AG04450 (cell line): ENCODE results near the gene SLC7A14. TPM values are rescaled to one million over a fixed set of nuclear protein-coding genes. Genes with fewer than 3 reads are reported as not detected.

Source experiments
- CTCF ChIA-PET: fragments of 300-600, 350-600 bp; formaldehyde crosslinking; extraction: SDS; loops from one replicate; lab custom pipeline; 2022; ENCODE audit warnings: antibody characterized with exemption, inconsistent platforms; lab: Charles Lee
- POLR2A ChIA-PET: fragments of 350-600 bp; formaldehyde crosslinking; extraction: SDS; loops from one replicate; lab custom pipeline; 2021; ENCODE audit warnings: antibody characterized with exemption, inconsistent platforms; lab: Yijun Ruan, JAX
- DNase-seq: peaks from one replicate; pipeline ENCODE4 v3.0.0-alpha.2; 2011; ENCODE audit warnings: low read depth, low spot score
- H3K27ac ChIP-seq: one replicate; pipeline ENCODE4 v1.5.1; 2012; ENCODE audit warnings: low read depth, low read length, control low read depth
- H3K27me3 ChIP-seq: one replicate; pipeline ENCODE4 v1.6.0; 2012; ENCODE audit warnings: low read length; ENCODE audit not compliant: control insufficient read depth, insufficient read depth
- H3K4me3 ChIP-seq: 2 replicates; pipeline ENCODE4 v1.5.1; 2011; ENCODE audit warnings: mild to moderate bottlenecking, low read depth, low read length, control low read depth
- H3K9me3 ChIP-seq: 2 replicates; pipeline ENCODE4 v1.5.1; 2012; ENCODE audit warnings: low read length; ENCODE audit not compliant: control insufficient read depth, insufficient read depth
- polyA plus RNA-seq: library from polyadenylated mRNA; depleted of rRNA; stranded (reverse); fragments of >200 nt; gene quantifications from 2 replicates; pipeline ENCODE4 v1.2.3, GENCODE V29; 2011
- TF ChIP-seq, protein P1 (sequence below): IDR thresholded peaks from 2 replicates; pipeline ENCODE4 v1.5.1; 2011; ENCODE audit warnings: low read depth, low read length, control low read depth, inconsistent platforms

The SLC7A14 gene
- polyA plus RNA-seq, 1 experiment, result 2.3 TPM

DNA sequence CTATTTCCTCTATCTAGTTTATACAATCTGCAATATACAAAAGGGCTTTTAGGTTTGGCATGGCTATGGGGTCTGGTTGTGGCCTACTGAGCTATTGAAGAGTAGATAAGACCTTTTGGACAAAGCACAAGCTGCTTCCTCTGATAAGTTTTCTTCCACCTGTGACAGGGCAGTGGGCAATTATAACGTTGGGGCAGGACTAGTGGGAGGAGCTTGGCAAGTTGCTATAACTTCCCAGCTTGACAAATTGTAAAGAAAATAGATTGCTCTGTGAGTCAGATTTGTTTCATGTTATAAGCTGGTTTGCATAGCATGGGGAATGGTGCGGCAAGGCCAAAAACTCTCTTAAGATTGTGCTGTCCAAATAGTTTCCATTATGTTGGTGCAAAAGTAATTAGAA lies 64.9 kb downstream of the SLC7A14 start:
- no peak for DNase-seq
- ChIA-PET CTCF (interaction anchor here (1.5 kb wide), 1 partner anchor 291 kb away, joined by 4 read pairs; no protein-coding TSS in a partner anchor), POLR2A (no interaction called here)
- Histone ChIP-seq H3K27me3 (no peaks in the 10 kb centered on the region), H3K9me3 (peaks cover 2% of the 10 kb centered on the region; the same call in 1 of the 2 replicates), H3K27ac (no peak overlapping the region), H3K4me3 (no peak overlapping the region)
- TF ChIP-seq, protein P1, sequence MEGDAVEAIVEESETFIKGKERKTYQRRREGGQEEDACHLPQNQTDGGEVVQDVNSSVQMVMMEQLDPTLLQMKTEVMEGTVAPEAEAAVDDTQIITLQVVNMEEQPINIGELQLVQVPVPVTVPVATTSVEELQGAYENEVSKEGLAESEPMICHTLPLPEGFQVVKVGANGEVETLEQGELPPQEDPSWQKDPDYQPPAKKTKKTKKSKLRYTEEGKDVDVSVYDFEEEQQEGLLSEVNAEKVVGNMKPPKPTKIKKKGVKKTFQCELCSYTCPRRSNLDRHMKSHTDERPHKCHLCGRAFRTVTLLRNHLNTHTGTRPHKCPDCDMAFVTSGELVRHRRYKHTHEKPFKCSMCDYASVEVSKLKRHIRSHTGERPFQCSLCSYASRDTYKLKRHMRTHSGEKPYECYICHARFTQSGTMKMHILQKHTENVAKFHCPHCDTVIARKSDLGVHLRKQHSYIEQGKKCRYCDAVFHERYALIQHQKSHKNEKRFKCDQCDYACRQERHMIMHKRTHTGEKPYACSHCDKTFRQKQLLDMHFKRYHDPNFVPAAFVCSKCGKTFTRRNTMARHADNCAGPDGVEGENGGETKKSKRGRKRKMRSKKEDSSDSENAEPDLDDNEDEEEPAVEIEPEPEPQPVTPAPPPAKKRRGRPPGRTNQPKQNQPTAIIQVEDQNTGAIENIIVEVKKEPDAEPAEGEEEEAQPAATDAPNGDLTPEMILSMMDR, result no peak

DNA sequence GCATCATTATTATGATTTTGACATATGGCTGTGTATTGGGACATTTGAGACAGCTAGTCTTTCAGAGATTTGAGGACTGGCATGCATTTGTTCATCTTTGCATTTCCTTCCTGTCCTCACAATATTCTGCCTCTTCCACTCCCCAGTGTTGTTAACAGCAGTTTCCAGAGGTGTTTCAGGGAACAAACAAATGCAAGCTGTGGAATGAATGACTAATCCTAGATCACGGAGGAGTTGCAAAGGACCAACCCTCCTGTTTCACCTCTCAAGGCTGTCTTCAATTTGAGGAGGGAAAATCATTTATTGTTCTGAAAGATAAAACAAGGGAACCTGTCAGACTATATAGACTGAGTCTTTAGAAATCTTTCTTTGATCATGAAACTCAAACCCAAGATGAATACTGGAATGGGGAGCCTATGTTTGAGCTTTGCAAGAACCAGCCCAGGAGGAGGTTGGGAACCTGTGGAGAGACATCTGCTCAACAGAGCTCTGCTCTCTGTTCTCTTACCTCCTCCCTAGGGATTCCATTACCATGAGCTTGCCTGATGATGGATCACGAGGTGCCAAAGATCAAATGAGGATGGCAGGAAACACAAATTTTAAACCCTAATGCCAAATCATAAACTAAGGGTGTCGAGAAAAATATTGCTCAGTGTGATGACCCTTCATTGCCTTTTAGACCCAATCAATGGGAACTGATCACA lies 68.5 kb downstream of the SLC7A14 start:
- CTCF ChIA-PET, result interaction anchor here (0.9 to 2.7 kb wide), 2 partner anchors 31 to 295 kb away, joined by 4 to 10 read pairs; no protein-coding TSS in a partner anchor

DNA sequence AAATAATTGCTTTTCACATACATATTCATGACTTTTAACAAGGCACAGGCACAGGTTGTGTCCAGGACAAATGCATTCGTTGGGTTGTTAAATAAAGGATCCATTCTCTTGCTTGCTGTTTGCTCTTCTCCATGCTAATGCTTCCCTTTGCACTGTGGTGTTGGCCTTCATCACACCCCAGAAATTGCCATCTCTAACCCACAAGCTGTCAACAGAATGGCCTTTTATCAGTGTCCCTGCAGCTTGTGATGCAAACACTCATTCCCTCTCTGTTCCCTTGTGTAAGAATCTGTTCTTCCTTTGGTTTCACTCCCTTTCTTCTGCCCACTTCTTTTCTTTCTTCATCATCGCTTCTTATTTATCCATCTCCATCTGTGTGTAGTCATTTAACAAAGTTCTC lies 72.2 kb downstream of the SLC7A14 start:
- CTCF ChIA-PET, result interaction anchor here (0.6 to 1.3 kb wide), 3 partner anchors 17 to 296 kb away, joined by 3 to 6 read pairs (median 5); no protein-coding TSS in a partner anchor

More for the DNA sequence above, 68.5 kb downstream of the SLC7A14 start:
- POLR2A ChIA-PET, result no interaction called here
- TF ChIP-seq, protein P1, result no peak
- H3K27ac ChIP-seq, result no peak overlapping the region
- DNase-seq, result no peak
- H3K27me3 ChIP-seq, result no peaks in the 10 kb centered on the region
- H3K9me3 ChIP-seq, result no peaks in the 10 kb centered on the region
- H3K4me3 ChIP-seq, result no peak overlapping the region

DNA sequence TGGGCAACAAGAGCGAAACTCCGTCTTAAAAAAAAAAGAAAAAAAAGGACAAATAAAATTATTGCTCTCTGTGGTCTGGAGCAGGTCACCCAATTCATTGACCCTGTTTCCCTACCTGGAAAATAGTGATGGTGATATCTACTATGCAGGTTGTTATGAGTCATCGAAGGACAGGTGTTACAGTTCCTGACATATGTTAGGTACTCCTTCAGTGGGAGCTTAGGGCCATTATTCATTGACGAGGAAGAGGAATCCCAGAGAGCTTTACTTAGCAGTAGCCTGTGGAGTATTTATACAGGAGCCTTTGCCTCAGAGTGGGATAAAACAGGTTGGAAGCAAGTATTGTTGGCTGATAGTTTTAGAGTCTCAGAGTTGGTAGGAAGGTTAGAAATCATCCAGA lies 74.5 kb downstream of the SLC7A14 start:
- TF ChIP-seq, protein P1, result no peak
- H3K27ac ChIP-seq, result no peak overlapping the region
- CTCF ChIA-PET, result no interaction called here
- no peak overlapping the region for H3K4me3 ChIP-seq
- no peaks in the 10 kb centered on the region for H3K27me3 ChIP-seq
- POLR2A ChIA-PET, result no interaction called here
- DNase-seq, result no peak
- no peaks in the 10 kb centered on the region for H3K9me3 ChIP-seq

More for the DNA sequence above, 72.2 kb downstream of the SLC7A14 start:
- Histone ChIP-seq H3K27ac (no peak overlapping the region), H3K4me3 (no peak overlapping the region), H3K27me3 (no peaks in the 10 kb centered on the region), H3K9me3 (no peaks in the 10 kb centered on the region)
- POLR2A ChIA-PET, result no interaction called here
- DNase-seq, result no peak
- TF ChIP-seq, protein P1, result no peak

DNA sequence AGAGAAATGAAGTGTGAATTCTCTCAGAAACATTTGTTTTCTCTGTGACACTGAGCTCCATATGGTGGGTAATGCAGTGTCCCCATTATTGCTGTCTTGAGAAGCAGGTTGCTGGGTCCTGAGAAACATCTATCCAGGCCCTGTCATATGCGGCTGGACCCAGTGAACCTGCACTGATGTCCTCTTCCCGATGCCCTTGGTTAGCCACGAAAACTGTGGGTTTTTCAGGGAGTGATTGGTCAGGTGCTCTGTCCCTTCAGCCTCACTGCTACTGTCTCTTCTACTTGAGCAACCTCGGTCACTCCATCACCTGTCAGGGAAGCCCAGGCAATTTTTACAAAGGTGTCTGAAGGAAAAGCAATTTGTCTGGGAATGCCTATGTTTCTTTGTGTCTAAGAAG lies 77.0 kb downstream of the SLC7A14 start:
- H3K9me3 ChIP-seq, result no peaks in the 10 kb centered on the region
- POLR2A ChIA-PET, result no interaction called here
- no peaks in the 10 kb centered on the region for H3K27me3 ChIP-seq
- DNase-seq, result no peak
- TF ChIP-seq, protein P1, result no peak
- H3K4me3 ChIP-seq, result no peak overlapping the region
- CTCF ChIA-PET, result no interaction called here
- H3K27ac ChIP-seq, result no peak overlapping the region
